Cardiac muscle cell (in vitro differentiated cells and primary cell): ENCODE results near the gene PODN. TPM values are rescaled to one million over a fixed set of nuclear protein-coding genes. Genes with fewer than 3 reads are reported as not detected.

Experiments
- DNase-seq, 2 donors: peaks; one replicate each; pipeline versions ENCODE4 v3.0.0 to v3.0.0-alpha.2; 2010 to 2017; ENCODE audit warnings: low read depth in 1 of 2, low spot score in 1 of 2
- H3K27ac ChIP-seq: fragments of 200-600 bp; sonication (generic); 2 replicates; pipeline ENCODE4 v1.5.1; 2016
- H3K27me3 ChIP-seq: fragments of 200-600 bp; sonication (generic); 2 replicates; pipeline ENCODE4 v1.6.0; 2016; ENCODE audit warnings: control low read depth
- H3K36me3 ChIP-seq: fragments of 200-600 bp; sonication (generic); 2 replicates; pipeline ENCODE4 v1.5.1; 2016; ENCODE audit warnings: control low read depth
- H3K4me1 ChIP-seq: fragments of 200-600 bp; sonication (generic); 2 replicates; pipeline ENCODE4 v1.8.1; 2017; ENCODE audit warnings: low read depth, mild to moderate bottlenecking, mixed run types
- H3K4me3 ChIP-seq: fragments of 200-600 bp; sonication (generic); 2 replicates; pipeline ENCODE4 v1.5.1; 2016; ENCODE audit warnings: mild to moderate bottlenecking
- H3K9me3 ChIP-seq: fragments of 200-600 bp; sonication (generic); 2 replicates; pipeline ENCODE4 v1.5.1; 2017; ENCODE audit warnings: low read depth, mild to moderate bottlenecking, control low read depth
- CTCF ChIP-seq: IDR thresholded peaks from 2 replicates; pipeline ENCODE4 v1.5.1; 2012; ENCODE audit warnings: low read depth, mild to moderate bottlenecking, low read length
- polyA plus RNA-seq: library from polyadenylated mRNA; unstranded; fragments of >200 nt; fragmentation: Nextera tagmentation; extraction: Ambion mirVana; gene quantifications from 2 replicates; pipeline ENCODE4 v1.2.1, GENCODE V29; 2016
- total RNA-seq: library from RNA; depleted of rRNA; stranded (reverse); fragments of >200 nt; gene quantifications from 2 replicates; pipeline ENCODE4 v1.2.3, GENCODE V29; 2016

PODN gene
- total and polyA plus RNA-seq, 2 experiments from 2014 or later = 2.8 to 6.5 TPM

GRCh38 chr1:53112861-53113260, 50.8 kb downstream of the PODN start:
- no peak overlapping the region for H3K4me3 ChIP-seq
- peaks cover 17% of the 10 kb centered on the region for H3K27me3 ChIP-seq
- no peak for DNase-seq
- H3K9me3 ChIP-seq = no peaks in the 10 kb centered on the region
- no peak overlapping the region for H3K27ac ChIP-seq
- H3K36me3 ChIP-seq = no peaks in the 10 kb centered on the region
- H3K4me1 ChIP-seq = peaks cover 28% of the 10 kb centered on the region
- no peak for TF ChIP-seq CTCF

GRCh38 chr1:53114090-53114489, 52.1 kb downstream of the PODN start:
- Histone ChIP-seq H3K9me3 (no peaks in the 10 kb centered on the region), H3K4me3 (no peak overlapping the region), H3K27ac (no peak overlapping the region), H3K4me1 (peaks cover 24% of the 10 kb centered on the region), H3K36me3 (no peaks in the 10 kb centered on the region), H3K27me3 (peaks cover 17% of the 10 kb centered on the region)
- no peak for DNase-seq
- TF ChIP-seq CTCF = no peak

GRCh38 chr1:53114581-53115400, 52.8 kb downstream of the PODN start:
- no peak for TF ChIP-seq CTCF
- H3K36me3 ChIP-seq = no peaks in the 10 kb centered on the region
- H3K27me3 ChIP-seq = peaks cover 17% of the 10 kb centered on the region
- H3K9me3 ChIP-seq = no peaks in the 10 kb centered on the region
- H3K4me1 ChIP-seq = peaks cover 20% of the 10 kb centered on the region
- no peak for DNase-seq
- H3K27ac ChIP-seq = no peak overlapping the region
- H3K4me3 ChIP-seq = no peak overlapping the region

- H3K4me3 ChIP-seq = no peak overlapping the region
- no peaks in the 10 kb centered on the region for H3K9me3 ChIP-seq
- H3K4me1 ChIP-seq = peaks cover 12% of the 10 kb centered on the region
- H3K27ac ChIP-seq = no peak overlapping the region
- no peaks in the 10 kb centered on the region for H3K36me3 ChIP-seq
- peaks cover 17% of the 10 kb centered on the region for H3K27me3 ChIP-seq
- peak; percentile 66 to 89 for DNase-seq
- TF ChIP-seq CTCF = no peak
These were observed 53.6 kb downstream of the PODN start for GRCh38 chr1:53115403-53116306.

GRCh38 chr1:53116307-53116810, 54.3 kb downstream of the PODN start:
- Histone ChIP-seq H3K27me3 (peaks cover 17% of the 10 kb centered on the region), H3K4me1 (peaks cover 12% of the 10 kb centered on the region), H3K36me3 (no peaks in the 10 kb centered on the region), H3K9me3 (no peaks in the 10 kb centered on the region), H3K4me3 (no peak overlapping the region), H3K27ac (no peak overlapping the region)
- TF ChIP-seq CTCF = no peak
- no peak for DNase-seq
